Mesenchymal stem cell (in vitro differentiated cells and primary cell): ENCODE measurements around the gene ZBTB38.
A peak's percentile ranks its signal among the peaks of the same experiment; 100 is the strongest.

Source experiments
- DNase-seq: peaks from one replicate; pipeline ENCODE4 v3.0.0-alpha.2; 2013
- H2AFZ ChIP-seq: one replicate; pipeline ENCODE4 v1.6.1; 2013; ENCODE audit warnings: low read depth, mild to moderate bottlenecking, control low read depth, inconsistent platforms, low read length, moderate library complexity
- H2AK5ac ChIP-seq: 2 replicates; pipeline ENCODE4 v1.6.1; 2013; ENCODE audit warnings: low read length, moderate library complexity, mild to moderate bottlenecking, inconsistent platforms; ENCODE audit not compliant: severe bottlenecking
- H2BK120ac ChIP-seq: one replicate; pipeline ENCODE4 v1.6.1; 2013; ENCODE audit warnings: low read depth, mild to moderate bottlenecking, inconsistent platforms, low read length, moderate library complexity
- H2BK12ac ChIP-seq, 2 experiments: one replicate each; pipeline ENCODE4 v1.6.1; 2013; ENCODE audit warnings: inconsistent platforms in 2 of 2, low read length in 2 of 2, mild to moderate bottlenecking in 2 of 2, moderate library complexity in 2 of 2, control low read depth in 1 of 2
- H2BK15ac ChIP-seq: one replicate; pipeline ENCODE4 v1.6.1; 2013; ENCODE audit warnings: mild to moderate bottlenecking, low read depth, inconsistent platforms; ENCODE audit not compliant: poor library complexity, severe bottlenecking
- H2BK5ac ChIP-seq: 2 replicates; pipeline ENCODE4 v1.6.1; 2013; ENCODE audit warnings: low read depth, mild to moderate bottlenecking, low read length, control low read depth, inconsistent platforms; ENCODE audit not compliant: poor library complexity, severe bottlenecking
- H3K14ac ChIP-seq, 2 experiments: one replicate each; pipeline ENCODE4 v1.6.1; 2013; ENCODE audit warnings: inconsistent platforms in 2 of 2, low read length in 2 of 2, control low read depth in 1 of 2, mild to moderate bottlenecking in 1 of 2, moderate library complexity in 1 of 2
- H3K18ac ChIP-seq, 2 experiments: one replicate each; pipeline ENCODE4 v1.6.1; 2013; ENCODE audit warnings: inconsistent platforms in 2 of 2, low read length in 2 of 2, control low read depth in 1 of 2, low read depth in 1 of 2, mild to moderate bottlenecking in 1 of 2
- H3K23ac ChIP-seq, 2 experiments: one replicate each; pipeline ENCODE4 v1.6.1; 2013; ENCODE audit warnings: inconsistent platforms in 2 of 2, low read length in 2 of 2, mild to moderate bottlenecking in 2 of 2, moderate library complexity in 2 of 2, control low read depth in 1 of 2
- H3K27ac ChIP-seq: 2 replicates; pipeline ENCODE4 v1.5.1; 2013; ENCODE audit warnings: mild to moderate bottlenecking, moderate library complexity, low read length, control low read depth, inconsistent platforms; ENCODE audit not compliant: poor library complexity, severe bottlenecking
- H3K27me3 ChIP-seq, 2 experiments: 2 replicates each; pipeline versions ENCODE4 v1.6.1 to v1.7.0; 2013; ENCODE audit warnings: low read length in 2 of 2, mild to moderate bottlenecking in 2 of 2, moderate library complexity in 2 of 2, control low read depth in 1 of 2, inconsistent platforms in 1 of 2; ENCODE audit not compliant: control insufficient read depth in 1 of 2, insufficient read depth in 1 of 2
- H3K36me3 ChIP-seq, 2 experiments: 2 replicates each; pipeline versions ENCODE4 v1.6.1 to v1.7.0; 2013; ENCODE audit warnings: low read length in 2 of 2, control low read depth in 1 of 2, inconsistent platforms in 1 of 2, low read depth in 1 of 2, mild to moderate bottlenecking in 1 of 2; ENCODE audit not compliant: insufficient read depth in 2 of 2, control insufficient read depth in 1 of 2
- H3K4ac ChIP-seq, 2 experiments: one replicate each; pipeline ENCODE4 v1.6.1; 2013; ENCODE audit warnings: inconsistent platforms in 2 of 2, low read length in 2 of 2, mild to moderate bottlenecking in 2 of 2, moderate library complexity in 2 of 2, control low read depth in 1 of 2, low read depth in 1 of 2
- H3K4me1 ChIP-seq: 2 replicates; pipeline ENCODE4 v1.6.1; 2013; ENCODE audit warnings: low read depth, low read length, control low read depth; ENCODE audit not compliant: control insufficient read depth, insufficient read depth
- H3K4me2 ChIP-seq: 2 replicates; pipeline ENCODE4 v1.6.1; 2013; ENCODE audit warnings: low read length, mild to moderate bottlenecking, inconsistent platforms; ENCODE audit not compliant: poor library complexity, severe bottlenecking
- H3K4me3 ChIP-seq, 2 experiments: 2 replicates each; pipeline versions ENCODE4 v1.5.1 to v1.7.0; 2013; ENCODE audit warnings: low read length in 2 of 2, mild to moderate bottlenecking in 2 of 2, control low read depth in 1 of 2, low read depth in 1 of 2; ENCODE audit not compliant: insufficient read depth in 1 of 2
- H3K79me1 ChIP-seq: replicated peaks from 2 replicates; pipeline ENCODE4 v1.6.1; 2013; ENCODE audit warnings: mild to moderate bottlenecking, control low read depth, low read length, inconsistent platforms; ENCODE audit not compliant: poor library complexity, severe bottlenecking
- H3K9ac ChIP-seq: 2 replicates; pipeline ENCODE4 v1.7.0; 2013; ENCODE audit warnings: mild to moderate bottlenecking, low read length, moderate library complexity
- H3K9me3 ChIP-seq: 2 replicates; pipeline ENCODE4 v1.7.0; 2013; ENCODE audit warnings: mild to moderate bottlenecking, low read length; ENCODE audit not compliant: control insufficient read depth
- H4K8ac ChIP-seq: one replicate; pipeline ENCODE4 v1.6.1; 2013; ENCODE audit warnings: inconsistent platforms, mild to moderate bottlenecking, low read length, moderate library complexity
- H4K91ac ChIP-seq: one replicate; pipeline ENCODE4 v1.6.1; 2013; ENCODE audit warnings: mild to moderate bottlenecking, low read length, inconsistent platforms
- WGBS: methylation state at CpG from one replicate; pipeline ENCODE4 v1.1.7; 2013; ENCODE audit warnings: mixed read lengths; 5-methylcytosine and 5-hydroxymethylcytosine counted together

ZBTB38 gene

GRCh38 chr3:141387516-141387915 is 19.2 kb downstream of the ZBTB38 start:
- Histone ChIP-seq H3K79me1 (peaks cover 11% of the 10 kb centered on the region), H2BK12ac (no peak overlapping the region), H3K4me2 (no peak overlapping the region), H2BK120ac (no peak overlapping the region), H2AFZ (no peak overlapping the region), H4K91ac (no peak overlapping the region), H3K27me3 (no peaks in the 10 kb centered on the region), H3K9ac (peak overlapping the region; percentile 91), H3K14ac (no peak overlapping the region), H3K27ac (no peak overlapping the region), H3K4me1 (peaks cover 3% of the 10 kb centered on the region), H2AK5ac (no peak overlapping the region), H3K18ac (no peak overlapping the region), H4K8ac (no peak overlapping the region), H2BK15ac (no peak overlapping the region), H3K23ac (no peak overlapping the region), H3K4ac (no peak overlapping the region), H3K4me3 (peak overlapping the region in 1 of 2 experiments; percentile 75), H2BK5ac (no peak overlapping the region), H3K36me3 (peaks cover 4 to 48% of the 10 kb centered on the region in 2 experiments), H3K9me3 (no peaks in the 10 kb centered on the region)
- WGBS: 100% methylated on average over 3 of the region's 3 CpGs
- DNase-seq: no peak

DNA sequence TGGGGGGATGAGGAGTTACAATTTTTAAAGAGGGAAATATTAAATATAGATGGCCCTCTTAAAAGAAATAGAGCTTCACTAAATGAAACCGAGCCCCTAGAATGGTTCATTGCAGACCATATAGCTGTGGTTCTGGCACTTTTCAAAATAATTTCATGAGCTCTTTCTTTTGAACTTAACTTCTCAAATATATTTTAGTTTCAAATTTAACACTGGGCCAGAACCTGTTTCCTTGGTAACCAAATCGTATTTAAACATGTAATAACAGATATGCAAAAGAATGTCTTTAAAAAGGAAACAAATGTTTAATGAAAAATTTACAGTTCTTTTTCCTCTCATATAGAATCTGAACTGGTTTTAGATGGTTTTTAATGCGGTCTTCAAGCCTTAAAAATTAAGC is 20.1 kb downstream of the ZBTB38 start:
- DNase-seq: no peak
- no peak overlapping the region for H2BK5ac ChIP-seq
- no peak overlapping the region for H2BK12ac ChIP-seq
- peaks cover 8% of the 10 kb centered on the region for H3K79me1 ChIP-seq
- no peak overlapping the region for H3K14ac ChIP-seq
- H2BK120ac ChIP-seq: no peak overlapping the region
- H4K8ac ChIP-seq: no peak overlapping the region
- no peak overlapping the region for H4K91ac ChIP-seq
- no peak overlapping the region for H2BK15ac ChIP-seq
- H3K36me3 ChIP-seq: peaks cover 4 to 48% of the 10 kb centered on the region in 2 experiments
- H3K18ac ChIP-seq: no peak overlapping the region
- H3K4me1 ChIP-seq: peaks cover 7% of the 10 kb centered on the region
- WGBS: 100% methylated on average over 1 of the region's 3 CpGs
- no peak overlapping the region for H3K23ac ChIP-seq
- no peak overlapping the region for H3K27ac ChIP-seq
- H3K4ac ChIP-seq: no peak overlapping the region
- H3K4me3 ChIP-seq: peak overlapping the region in 1 of 2 experiments; percentile 75
- no peak overlapping the region for H2AFZ ChIP-seq
- H3K9me3 ChIP-seq: no peaks in the 10 kb centered on the region
- H2AK5ac ChIP-seq: no peak overlapping the region
- H3K27me3 ChIP-seq: no peaks in the 10 kb centered on the region
- no peak overlapping the region for H3K4me2 ChIP-seq
- peak overlapping the region; percentile 91 for H3K9ac ChIP-seq

DNA sequence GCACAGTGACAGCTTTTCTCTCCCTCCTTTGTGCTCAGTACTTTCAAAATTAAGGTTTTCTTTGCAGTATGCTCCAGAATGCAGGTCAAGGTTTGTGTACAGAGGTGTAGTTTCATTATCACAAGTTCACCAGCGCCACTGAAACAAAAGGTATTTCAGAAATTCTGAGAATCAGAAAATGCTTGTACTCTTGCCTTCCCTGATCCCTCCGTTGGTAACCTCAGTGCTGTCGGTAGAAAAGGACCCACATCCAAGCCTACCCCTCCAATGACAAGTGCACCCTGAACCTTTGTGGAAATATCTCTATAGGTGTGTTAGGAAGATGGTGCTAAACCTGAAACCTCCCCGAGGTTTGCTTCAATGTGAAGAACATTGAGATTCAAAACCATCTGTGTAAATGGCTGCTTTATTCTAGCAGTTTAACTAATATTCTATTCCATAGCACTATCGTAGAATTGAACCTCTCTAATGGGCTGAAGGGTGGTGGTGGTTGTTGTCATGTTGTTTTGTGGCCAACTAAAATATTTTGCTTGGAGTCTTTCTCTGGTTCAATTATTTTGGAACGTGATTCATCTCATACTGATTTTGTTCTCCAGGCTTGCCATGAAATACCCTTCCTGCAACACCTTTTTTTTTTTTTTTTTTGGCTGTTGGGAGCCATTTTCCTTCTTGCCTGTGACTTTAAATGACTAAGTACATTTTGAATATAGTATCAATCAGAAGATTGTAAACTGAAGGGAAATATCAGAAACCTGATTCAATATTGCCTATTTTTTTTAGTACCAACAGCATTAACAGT is 20.7 kb downstream of the ZBTB38 start:
- H2AFZ ChIP-seq: no peak overlapping the region
- H3K4me2 ChIP-seq: no peak overlapping the region
- H3K23ac ChIP-seq: no peak overlapping the region
- H3K4ac ChIP-seq: no peak overlapping the region
- H3K14ac ChIP-seq: no peak overlapping the region
- no peak overlapping the region for H2BK120ac ChIP-seq
- no peak overlapping the region for H3K18ac ChIP-seq
- no peak overlapping the region for H2BK5ac ChIP-seq
- H3K36me3 ChIP-seq: peaks cover 4 to 44% of the 10 kb centered on the region in 2 experiments
- no peak overlapping the region for H3K27ac ChIP-seq
- H3K9ac ChIP-seq: peak overlapping the region; percentile 91
- no peak overlapping the region for H4K8ac ChIP-seq
- H3K4me3 ChIP-seq: peak overlapping the region in 1 of 2 experiments; percentile 75
- no peak overlapping the region for H4K91ac ChIP-seq
- DNase-seq: no peak
- no peaks in the 10 kb centered on the region for H3K27me3 ChIP-seq
- WGBS: 100% methylated on average over 3 of the region's 6 CpGs
- H2BK15ac ChIP-seq: no peak overlapping the region
- peaks cover 8% of the 10 kb centered on the region for H3K4me1 ChIP-seq
- H2AK5ac ChIP-seq: no peak overlapping the region
- no peaks in the 10 kb centered on the region for H3K9me3 ChIP-seq
- peaks cover 11% of the 10 kb centered on the region for H3K79me1 ChIP-seq
- H2BK12ac ChIP-seq: no peak overlapping the region

DNA sequence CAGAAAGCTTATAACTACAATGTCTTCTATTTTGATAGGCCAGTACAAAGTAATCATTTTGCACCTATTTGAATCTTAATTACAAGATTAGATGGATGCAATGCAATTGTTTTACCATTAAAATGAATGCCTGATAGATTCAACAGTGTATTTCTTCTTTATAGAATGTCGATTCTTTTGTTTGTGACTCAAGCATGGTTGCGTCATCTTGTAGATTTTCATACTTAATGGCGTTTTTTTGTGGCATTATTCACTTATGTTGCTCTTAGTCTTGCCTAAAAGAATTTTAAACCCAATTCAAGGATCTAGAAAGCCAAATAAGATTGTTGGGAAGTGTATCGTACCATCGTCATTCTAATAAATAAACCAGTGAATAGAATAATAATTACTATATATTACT is 21.4 kb downstream of the ZBTB38 start:
- no peaks in the 10 kb centered on the region for H3K9me3 ChIP-seq
- peaks cover 8% of the 10 kb centered on the region for H3K4me1 ChIP-seq
- WGBS: 100% methylated on average over 3 of the region's 5 CpGs
- no peak overlapping the region for H4K8ac ChIP-seq
- peak; percentile 24 for DNase-seq
- no peaks in the 10 kb centered on the region for H3K27me3 ChIP-seq
- H2AK5ac ChIP-seq: no peak overlapping the region
- no peak overlapping the region for H2BK120ac ChIP-seq
- peaks cover 15% of the 10 kb centered on the region for H3K79me1 ChIP-seq
- no peak overlapping the region for H2BK5ac ChIP-seq
- peak overlapping the region in 1 of 2 experiments; percentile 5 for H3K4me3 ChIP-seq
- no peak overlapping the region for H3K14ac ChIP-seq
- no peak overlapping the region for H2BK12ac ChIP-seq
- peak overlapping the region; percentile 91 for H3K9ac ChIP-seq
- H2BK15ac ChIP-seq: no peak overlapping the region
- no peak overlapping the region for H3K4me2 ChIP-seq
- no peak overlapping the region for H3K4ac ChIP-seq
- H3K18ac ChIP-seq: no peak overlapping the region
- no peak overlapping the region for H3K27ac ChIP-seq
- H3K36me3 ChIP-seq: peaks cover 6 to 42% of the 10 kb centered on the region in 2 experiments
- H4K91ac ChIP-seq: no peak overlapping the region
- no peak overlapping the region for H3K23ac ChIP-seq
- H2AFZ ChIP-seq: no peak overlapping the region
